Stimulated activated CD8-positive, alpha-beta memory T cell treated with anti-CD3 and anti-CD28 coated beads, Interleukin-4, amount 100 ng/mL, for 48 hours (primary cell): ENCODE data around the gene CHMP2A.

Experiments
- DNase-seq: peaks from one replicate; pipeline ENCODE4 v3.0.0-alpha.2; 2020

Gene CHMP2A

DNA sequence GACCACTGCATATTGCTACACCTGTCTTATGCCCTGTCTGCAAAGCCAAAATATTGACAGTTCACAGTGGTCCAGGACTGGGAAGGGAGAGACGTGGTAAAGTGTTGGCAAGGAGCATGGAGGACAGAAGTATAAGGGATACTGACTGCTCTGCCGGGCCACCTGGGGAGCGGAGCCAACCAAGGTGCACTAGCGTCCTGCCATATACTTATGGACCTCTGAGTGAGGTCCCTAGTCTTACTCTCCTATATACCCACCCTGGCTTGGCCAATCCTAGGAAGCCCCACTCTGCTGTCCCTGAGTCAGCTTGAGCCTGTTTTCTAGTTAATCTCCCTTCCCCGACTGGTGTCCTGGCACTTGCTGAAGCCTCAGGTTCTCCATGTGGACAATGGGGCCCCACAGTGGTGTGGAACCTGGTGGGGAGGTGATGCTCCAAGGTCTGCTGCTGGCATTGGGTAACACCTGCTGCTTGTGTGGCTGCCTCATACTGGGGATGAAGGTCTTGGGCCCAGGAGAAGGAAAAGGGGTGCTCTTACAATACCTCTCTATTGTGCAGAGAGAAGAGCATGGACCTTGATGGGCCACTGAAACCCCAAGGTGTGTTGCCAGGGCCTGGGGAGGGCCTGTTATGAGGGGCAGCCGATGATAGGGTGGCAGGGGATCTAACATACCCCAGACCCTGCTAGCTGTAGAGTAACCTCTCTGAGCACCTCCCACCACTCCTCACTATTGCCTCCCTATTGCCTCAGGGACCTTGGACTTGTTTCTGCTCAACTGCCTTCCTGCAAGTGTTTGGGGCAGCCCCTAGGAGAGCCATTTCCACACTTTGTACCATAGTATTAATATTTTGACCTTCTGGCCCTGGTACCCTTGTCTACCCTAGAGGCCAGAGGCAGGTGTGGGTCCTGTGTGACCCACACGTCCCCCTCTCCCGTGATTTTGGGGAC lies 17.8 kb downstream of the CHMP2A start:
- no peak for DNase-seq

DNA sequence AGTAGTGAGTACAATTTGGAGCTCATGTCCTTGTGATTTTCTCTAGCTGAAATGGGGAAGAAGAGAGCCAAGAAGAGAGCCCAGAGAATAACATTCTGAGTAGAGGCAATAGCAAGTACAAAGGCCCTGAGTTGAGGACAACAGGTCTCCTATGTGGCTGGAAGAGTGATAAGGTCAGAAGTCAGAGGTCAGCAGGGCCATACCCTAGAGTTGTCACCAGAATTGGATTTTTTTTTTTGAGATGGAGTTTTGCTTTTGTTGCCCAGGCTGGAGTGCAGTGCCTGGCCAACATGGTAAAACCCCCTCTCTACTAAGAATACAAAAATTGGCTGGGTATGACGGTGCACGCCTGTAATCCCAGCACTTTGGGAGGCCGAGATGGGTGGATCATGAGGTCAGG lies 19.0 kb downstream of the CHMP2A start:
- DNase-seq, result no peak

DNA sequence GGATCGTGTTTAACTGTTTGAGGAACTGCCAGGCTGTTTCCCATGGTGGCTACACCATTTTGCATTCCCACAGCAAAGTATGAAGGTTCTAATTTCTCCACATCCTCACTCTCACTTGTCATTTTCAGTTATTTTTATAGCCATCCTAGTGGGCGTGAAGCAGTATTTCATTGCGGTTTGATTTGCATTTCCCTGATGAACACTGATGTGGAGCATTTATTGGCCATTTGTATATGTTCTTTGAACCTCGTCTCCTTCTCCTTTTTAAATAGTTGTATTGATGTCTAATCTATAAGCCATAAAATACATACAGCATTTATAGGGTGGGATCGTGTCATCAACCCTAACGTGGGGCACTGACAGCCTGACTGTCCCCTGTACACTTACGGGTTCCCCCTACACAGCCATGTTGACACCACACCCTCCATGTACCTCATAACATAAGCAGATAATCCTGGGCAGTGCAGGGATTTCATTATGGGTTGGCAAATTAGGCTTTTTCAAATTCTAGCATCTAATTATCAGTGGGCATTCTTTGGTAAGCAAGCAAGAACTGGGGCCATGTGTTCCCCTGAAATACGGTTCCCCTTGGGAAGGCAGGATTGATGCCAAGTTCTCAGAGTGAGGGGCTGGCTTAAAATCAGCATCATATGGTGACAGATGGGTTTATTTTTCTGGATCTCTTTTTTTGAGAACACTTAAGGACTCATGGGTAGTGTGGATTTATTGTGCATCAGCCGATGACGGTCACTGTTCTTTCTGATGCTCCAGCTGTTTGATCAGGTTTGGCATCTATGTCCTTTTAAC lies 23.7 kb downstream of the CHMP2A start:
- DNase-seq, result no peak

DNA sequence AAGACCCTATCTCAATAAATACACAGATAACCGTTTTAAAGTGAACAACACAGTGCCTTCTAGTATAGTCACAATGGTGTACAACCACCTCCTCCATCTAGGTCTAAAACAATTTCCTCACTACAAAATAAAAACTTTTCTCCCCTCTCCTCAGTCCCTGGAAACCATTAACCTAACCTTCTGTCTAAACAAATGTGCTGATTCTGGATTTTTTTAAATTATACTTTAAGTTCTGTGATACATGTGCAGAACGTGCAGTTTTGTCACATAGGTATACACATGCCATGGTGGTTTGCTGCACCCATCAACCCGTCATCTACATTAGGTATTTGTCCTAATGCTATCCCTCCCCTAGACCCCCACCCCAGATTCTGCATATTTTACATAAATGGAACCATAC lies 25.5 kb downstream of the CHMP2A start:
- DNase-seq, result no peak

DNA sequence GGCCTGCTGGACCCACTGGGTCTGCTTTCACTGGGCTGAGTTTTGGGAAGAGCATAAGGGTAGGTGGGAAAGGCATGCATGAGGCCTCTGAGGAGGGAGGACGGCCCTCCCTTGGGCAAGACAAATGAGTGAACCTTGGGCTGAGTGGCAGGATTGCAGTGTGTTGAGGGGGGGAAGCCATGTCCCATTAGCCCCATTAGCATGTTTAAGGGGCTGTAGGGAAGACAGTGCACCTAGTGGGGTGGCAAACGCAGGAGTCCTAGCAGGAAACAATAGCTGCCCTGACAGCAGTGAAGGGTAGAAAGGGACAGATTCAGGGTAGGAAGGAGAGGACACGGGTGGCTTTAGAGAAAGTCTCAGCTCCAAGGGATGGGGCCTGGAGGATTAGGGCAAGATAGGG lies 32.2 kb downstream of the CHMP2A start:
- no peak for DNase-seq

DNA sequence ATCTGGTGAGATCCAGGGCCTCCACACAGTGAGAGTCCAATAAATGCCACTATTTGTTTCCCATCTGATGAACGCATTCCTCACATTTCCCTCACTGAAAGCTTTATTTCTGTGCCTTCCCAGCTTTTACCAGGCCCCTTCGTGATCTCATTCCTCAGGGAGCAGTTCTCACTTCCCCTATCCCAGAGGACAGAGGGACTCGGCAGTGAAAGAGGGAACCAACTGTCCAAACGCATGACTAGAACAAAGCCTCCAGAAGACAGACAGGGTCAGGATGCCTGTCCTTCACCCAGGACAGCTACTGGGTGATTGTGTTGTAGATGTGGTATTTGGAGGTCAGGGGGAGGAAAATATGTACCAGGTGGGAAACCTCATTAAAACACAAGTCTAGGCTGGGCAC lies 33.3 kb downstream of the CHMP2A start:
- DNase-seq, result no peak

DNA sequence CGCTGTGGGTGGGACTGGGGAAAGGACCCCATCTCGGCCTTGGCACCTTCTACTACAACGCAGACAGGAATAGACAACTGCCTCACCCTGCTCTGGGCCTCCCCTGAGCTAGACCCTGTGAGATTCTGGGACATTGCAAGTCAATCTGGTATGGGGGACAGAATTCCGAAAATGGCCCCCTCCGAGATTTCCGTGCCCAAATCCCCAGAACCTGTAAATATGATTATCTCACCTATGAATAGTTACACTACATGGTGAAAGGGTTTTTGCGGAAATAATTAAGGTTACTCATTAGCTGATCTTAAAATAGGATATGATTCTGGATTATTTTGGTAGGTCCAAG lies 34.7 kb downstream of the CHMP2A start:
- no peak for DNase-seq

DNA sequence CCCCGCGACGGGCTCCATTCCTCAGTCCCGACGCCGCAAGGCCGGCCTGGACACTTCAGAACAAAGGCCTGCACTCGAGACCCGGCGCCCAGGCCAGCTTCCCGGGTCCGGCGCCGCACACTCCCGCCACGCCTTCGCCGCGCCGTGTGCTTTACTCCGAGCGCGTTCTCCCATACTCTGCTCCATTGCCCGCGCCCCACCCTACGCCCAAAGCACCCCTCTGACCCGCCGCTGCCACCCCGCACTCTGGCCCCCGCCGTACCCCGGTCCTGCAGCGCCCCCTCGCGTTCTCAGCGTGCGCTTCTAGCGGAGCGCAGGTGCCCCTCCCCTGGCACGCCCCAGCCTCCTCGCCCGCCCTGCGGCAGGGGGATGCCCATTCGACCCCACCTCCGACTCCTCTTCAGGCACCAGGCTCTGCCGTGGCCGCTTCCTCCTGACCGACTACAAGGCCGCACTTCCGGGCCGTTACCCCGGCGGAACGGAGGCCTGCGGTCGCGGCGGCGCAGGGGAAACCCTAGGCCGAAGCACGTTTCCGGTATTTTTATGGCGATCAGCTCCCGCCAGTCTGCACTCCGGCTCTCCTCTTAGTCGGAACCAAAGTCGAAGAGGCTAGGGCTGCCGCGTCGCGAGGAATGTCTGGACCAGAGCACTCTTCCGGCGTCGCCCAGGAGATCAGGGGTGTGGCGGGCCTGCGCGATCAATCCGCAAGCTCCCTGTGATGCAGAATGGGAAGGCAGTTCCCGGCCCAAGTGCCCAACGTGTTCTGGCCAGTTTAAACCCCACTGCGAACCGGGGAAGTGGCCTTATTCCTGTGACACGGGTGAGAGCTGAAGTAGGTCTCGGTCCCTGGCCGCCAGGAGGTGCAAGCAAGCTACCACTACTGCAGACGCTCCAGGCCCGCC lies 35.3 kb downstream of the CHMP2A start, which contains the start of gene ZBTB45:
TSS of gene ZBTB45 (minus strand) at position 456 of the 902 bp plus-strand sequence. CDS start 2,137 bp downstream, outside the sequence.
- peak; percentile 96 for DNase-seq

DNA sequence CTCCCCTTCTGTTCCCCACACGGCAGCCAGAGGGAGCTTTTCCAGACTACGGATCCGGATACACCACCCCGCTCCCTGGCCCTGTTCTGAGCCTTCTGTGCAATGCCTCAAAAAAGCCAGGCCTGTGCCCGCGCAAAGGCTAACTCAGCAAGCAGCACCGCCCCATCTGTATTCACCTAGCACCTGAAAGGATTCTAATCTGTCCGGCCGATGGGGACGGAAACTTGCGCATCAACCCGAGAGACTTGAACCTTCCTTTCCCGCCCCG lies 35.9 kb downstream of the CHMP2A start:
- DNase-seq, result peak; percentile 71

DNA sequence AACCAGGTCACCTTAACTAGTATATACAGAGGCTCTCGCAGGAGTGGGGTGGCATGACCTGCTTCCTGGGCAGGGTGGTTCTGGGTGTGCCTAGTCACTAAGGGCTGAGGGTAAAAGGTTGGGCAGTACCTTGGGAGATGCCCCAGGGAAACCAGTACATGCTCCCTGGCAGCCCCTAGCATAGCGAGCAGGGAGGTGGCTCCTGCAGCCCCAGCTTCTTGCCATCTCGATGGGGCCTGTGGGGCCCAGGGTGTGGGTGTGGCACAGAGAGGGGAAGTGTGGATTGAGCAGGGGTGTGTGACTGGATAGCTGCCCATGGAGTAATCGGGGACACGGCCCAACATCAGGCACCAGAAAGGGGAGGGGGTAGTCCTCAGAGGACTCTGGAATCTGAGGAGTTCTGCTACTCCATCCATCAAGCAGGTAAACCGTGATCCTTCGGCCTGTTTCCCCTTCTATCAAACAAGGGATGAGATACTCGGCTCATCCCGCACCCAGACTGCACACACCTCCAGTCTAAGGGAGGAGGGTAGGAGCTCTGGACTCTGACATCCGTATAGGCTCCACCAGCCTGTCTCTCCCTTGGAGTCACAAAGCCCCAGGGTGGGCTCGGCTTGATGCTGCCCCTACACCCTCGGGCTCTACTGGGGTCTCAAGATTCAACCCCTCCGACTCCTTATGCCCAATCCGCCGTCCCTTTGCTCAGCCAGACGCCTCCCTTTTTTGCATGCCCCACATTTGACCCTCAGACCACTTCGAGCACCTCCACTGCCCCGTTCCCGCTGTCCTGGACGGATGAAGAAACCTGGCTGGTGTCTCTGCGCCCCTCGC lies 36.4 kb downstream of the CHMP2A start:
- no peak for DNase-seq

DNA sequence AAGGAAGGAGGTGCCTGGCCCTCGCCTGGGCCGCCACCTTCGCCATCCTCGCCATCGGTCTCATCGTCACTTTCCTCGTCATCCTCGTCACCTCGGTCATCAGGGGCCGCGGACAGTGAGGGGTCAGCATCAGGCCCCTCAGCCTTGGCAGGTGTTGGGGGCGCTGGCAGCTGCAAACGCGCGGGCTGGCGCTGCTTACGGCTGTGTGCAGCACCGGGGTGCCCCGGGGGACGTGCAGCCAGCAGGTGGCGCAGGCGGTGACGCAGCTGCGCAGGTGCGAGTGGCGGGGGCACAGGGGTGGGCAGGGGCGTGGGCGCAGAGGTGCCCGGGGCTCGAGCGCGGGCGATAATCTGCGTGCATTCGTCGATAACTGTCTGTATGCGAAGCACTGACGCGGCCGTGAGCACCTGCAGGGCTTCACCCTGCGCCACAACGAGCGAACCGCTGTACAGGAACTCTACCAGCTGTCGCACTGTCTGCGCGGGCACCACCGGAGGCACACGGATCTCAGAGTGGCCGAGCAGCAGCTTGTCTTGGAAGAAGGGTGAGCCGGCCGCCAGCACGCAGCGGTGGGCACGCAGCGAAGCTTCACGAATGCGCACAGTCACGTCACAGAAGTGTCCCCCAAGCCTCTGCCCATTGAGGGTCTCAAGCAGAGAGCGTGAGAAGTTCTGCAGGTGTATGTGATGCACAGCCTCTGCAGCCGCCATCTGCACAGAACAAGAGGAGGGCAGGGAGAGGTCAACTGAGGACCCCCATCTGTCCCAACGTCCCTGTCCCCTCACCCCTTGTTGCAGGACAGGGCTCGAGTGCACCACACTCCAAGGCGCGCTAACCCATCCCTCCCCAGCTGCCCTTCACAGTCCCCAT lies 37.7 kb downstream of the CHMP2A start:
- DNase-seq, result no peak

DNA sequence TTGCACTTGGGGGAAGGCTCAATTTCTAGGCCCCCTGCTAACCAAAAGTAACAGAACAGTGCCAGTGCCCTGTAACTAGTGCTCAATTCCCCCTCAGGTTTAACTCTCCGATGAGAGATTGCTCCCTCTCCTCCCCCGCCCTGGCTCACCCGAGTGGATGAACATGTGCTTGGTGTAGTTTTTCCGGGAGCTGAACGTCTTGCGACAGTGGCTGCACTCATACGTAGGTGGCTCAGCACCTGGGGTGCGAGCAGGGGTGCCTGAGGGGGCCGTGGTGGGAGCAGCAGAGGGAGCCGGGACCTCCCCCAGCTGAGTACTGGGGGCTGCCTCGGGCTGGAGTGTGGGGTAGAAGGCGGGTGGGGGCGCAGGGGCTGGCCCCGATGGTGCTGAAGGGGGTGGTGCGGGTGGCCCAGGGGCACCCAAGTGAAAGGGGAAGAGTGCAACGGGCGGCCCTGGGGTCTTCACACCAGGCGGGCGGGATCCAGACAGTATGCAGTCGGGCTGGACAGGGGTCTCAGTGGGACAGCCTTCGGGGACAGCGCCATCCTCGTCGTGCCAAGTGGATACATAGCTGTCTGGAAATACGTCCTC lies 38.6 kb downstream of the CHMP2A start:
- DNase-seq, result no peak

DNA sequence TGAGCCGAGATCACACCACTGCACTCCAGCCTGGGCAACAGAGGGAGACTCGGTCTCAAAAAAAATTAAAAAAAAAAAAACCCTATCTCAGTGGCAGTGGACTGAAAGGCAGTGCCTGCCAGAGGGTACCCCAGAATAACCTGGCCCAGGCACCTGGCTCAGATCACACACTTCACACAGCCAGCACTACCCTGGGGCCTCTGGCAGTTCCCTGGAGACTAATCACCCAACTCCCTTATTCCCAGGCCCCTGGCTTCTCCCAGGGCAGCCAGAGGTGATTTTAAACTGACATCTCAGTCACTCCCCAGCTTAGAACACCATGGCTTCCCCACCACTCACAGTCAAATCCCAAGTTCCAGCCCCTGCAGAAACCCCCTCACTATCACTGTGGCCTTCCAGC lies 39.6 kb downstream of the CHMP2A start:
- no peak for DNase-seq

DNA sequence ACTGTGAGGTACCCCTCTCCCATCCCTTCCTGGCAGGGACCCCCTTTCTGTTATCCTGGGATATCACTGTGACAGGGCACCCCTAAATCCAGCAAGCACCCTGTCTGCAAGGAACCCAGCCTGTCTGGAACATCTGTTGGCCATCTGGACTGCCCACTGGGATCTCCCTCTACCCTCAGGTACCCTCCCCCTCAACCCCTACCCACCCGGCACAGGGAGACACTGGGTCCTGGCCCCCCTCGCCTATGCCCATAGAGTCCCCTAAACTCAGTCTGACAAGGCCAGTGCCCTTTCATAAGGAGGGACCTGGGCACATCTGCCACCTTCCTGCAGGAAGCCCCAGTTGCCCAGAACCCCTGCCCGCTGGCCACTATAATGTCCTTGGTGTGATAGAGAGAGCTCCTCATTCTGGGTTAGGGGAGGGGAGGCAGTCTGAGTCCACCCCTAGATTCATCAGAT lies 40.3 kb downstream of the CHMP2A start:
- DNase-seq, result no peak

DNA sequence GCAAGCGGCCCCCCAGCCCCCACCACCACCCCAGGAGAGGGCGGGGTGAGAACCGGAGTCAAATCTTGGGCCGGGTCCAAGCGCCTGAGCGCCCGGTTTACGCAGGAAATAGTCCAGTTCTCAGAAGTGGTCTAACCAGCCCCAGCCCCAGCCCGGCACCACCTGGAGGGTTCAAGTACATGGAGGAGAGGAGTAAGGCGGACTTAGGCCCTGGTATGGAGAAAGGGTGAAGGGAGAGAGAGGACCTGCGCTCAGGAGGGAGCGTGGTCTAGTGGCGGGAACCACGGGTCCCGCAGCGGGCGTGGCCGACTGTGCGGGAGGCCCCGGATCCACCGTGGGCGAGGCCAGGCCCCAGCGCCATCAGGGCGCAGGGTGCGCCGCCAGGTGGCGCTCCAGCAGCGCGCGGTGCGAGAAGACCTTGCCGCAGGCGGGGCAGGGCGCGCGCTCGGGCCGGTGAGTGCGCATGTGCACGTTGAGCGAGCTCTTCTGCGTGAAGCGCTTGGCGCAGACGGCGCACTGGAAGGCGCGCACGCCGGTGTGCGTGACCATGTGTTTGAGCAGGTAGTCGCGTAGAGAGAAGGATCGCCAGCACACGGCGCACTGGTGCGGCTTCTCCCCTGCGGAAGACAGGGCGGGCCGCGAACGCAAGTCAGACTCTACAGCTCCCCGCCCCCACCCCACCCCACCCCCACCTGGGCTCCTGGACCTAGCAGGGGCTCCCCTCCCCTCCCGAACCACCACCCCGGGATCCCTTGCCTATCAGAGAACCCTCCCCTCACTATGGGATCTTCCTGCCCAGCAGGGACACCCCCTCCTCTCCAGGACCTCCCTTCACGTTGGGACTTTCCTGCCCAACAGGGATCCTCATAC lies 41.0 kb downstream of the CHMP2A start:
- DNase-seq, result peak; percentile 97

DNA sequence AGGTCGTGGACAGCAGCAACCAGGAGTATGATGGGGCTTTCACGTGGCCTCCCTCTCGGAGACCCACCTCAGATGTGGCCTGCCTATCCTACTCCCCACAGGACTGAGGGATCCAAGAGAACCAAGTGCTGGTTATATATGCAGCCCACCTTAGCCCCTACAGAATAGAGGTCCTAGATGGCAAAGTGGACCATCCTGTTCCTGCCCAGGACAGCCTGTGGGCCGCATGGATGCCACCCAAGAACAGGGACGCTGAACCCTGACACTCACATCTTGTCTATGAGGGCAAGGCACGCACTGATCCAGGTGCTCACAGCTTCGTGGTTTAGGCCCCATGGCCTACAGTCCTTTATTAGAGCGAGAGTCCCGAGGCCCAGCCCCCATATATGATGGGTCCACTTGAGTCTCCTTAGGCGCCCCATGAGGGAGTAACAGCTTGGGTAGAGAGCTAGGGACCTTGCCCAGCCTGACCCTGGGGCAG lies 41.7 kb downstream of the CHMP2A start:
- no peak for DNase-seq

DNA sequence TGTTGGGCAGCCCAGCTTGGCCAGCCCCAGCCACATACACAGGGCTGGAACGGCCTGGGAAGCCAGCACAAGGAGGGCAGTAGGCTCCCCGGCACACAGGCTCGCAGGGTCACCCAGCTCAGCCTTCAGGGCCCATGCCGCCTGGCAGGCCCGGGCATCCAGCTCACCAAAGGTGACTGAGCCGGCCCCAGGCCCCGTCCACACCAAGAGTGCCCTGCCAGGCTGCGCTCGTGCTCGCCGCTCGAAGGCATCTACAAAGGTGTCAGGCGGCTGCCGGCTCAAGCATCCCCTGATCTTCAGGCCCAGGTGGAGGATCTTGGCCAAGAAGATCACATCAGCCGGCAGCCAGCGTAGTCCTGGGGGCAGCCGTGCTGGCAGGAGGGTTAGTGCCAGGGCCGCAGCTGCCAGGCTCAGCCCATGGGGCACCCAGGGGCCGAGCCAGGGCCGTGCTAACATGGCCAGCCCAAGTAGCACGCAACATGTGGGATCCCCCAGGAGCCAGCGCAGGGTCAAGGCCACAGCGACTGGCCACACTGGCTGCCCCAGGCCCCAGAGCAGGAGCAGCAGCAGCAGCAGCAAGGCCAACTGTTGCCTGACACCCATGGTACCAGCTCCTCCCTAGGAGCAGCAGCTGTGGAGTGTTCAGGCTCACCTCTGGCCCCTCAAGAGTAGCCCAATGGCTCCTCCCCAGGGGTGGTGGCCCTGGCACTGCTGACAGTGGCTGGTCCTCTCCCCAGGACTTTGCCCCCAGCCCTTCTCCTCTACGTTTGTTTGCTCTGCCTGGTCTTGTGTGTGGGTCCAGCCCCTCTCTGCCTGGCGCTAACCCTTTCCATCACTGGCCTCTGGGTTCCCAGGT lies 43.3 kb downstream of the CHMP2A start, which contains the start of gene SLC27A5:
TSS of gene SLC27A5 (minus strand) at position 640 of the 856 bp plus-strand sequence. CDS start at position 603, 37 bp downstream.
- no peak for DNase-seq
